ENCODE data around the gene NLK. TPM values are rescaled to one million over a fixed set of nuclear protein-coding genes. Genes with fewer than 3 reads are reported as not detected.

Gene NLK
- total RNA-seq, 1 experiment from 2014 or later = 21.8 TPM

DNA sequence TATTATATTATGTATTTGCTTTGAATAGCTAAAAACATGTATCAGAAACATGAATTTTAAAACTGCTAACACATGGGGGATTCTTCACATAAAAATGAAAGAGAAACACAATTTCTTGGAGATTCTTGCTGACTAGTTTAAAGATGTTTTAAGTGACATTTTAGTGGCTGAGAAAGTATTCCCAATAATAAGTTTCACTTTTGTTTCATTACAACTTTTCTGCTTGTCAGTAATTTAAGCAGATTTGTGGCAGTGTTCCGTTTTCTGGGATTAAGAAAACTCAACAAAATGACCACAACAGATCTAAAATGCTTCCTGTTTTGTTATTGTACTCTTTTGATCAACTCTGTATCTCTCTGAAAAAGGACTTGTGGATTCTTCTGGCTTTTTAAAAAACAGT, 75.9 kb downstream of the NLK start:
- no peak overlapping the region for H3K4me3 ChIP-seq
- peaks cover 10% of the 10 kb centered on the region; the same call in 1 of the 2 replicates for H3K36me3 ChIP-seq
- H3K27ac ChIP-seq = no peak overlapping the region
- no peak for DNase-seq (ENCODE audit: low read depth in 1 of 2, low spot score in 2 of 2)
- no peaks in the 10 kb centered on the region for H3K9me3 ChIP-seq (replicated peaks)
- peaks cover 16% of the 10 kb centered on the region for H3K4me1 ChIP-seq (replicated peaks)
- H3K27me3 ChIP-seq (replicated peaks) = no peaks in the 10 kb centered on the region

DNA sequence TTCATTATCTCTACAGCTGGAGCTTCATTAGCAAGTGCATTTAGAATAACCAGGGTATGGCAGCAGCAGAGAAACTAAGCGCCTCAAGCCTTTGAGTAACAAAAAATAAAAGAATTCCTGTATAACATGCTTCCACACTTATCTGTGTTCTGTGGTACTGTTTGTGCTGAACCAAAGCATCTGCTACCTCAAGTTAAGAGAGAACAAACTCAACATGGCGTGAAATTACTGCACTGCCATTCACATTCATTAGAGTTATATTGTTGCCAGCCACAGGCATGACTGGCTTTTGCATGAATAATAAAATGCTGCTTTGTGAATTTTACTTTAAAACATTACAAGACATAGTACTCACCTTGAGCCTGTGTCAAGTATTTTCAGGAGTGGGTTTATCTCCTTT, 76.6 kb downstream of the NLK start:
- no peak for DNase-seq (ENCODE audit: low read depth in 1 of 2, low spot score in 2 of 2)
- H3K36me3 ChIP-seq = peaks cover 12% of the 10 kb centered on the region
- H3K4me3 ChIP-seq = no peak overlapping the region
- no peak overlapping the region for H3K27ac ChIP-seq
- no peaks in the 10 kb centered on the region for H3K27me3 ChIP-seq (replicated peaks)
- no peaks in the 10 kb centered on the region for H3K9me3 ChIP-seq (replicated peaks)
- H3K4me1 ChIP-seq (replicated peaks) = peaks cover 10% of the 10 kb centered on the region

DNA sequence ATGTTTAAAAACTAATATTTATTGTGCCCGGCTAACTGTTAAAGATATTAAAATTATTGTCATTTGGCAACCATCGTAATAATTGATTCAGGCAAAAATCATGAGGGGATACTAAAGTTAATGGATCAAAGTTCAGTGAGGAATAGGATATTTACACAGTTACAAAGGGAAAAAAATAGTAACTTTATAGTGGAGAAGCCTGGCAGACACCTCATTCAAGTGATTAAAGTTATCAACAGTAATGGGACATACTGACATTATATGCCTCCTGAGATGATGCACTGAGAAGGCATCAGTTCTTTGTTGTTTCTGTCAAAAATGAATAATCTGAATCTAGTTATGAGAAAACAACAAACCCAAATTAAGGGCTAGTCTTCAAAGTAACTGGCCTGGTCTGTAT, 77.1 kb downstream of the NLK start:
- H3K36me3 ChIP-seq = peaks cover 14% of the 10 kb centered on the region
- H3K27ac ChIP-seq = no peak overlapping the region
- no peak overlapping the region for H3K4me3 ChIP-seq
- no peaks in the 10 kb centered on the region for H3K9me3 ChIP-seq (replicated peaks)
- peaks cover 12% of the 10 kb centered on the region for H3K4me1 ChIP-seq (replicated peaks)
- H3K27me3 ChIP-seq (replicated peaks) = no peaks in the 10 kb centered on the region
- no peak for DNase-seq (ENCODE audit: low read depth in 1 of 2, low spot score in 2 of 2)

DNA sequence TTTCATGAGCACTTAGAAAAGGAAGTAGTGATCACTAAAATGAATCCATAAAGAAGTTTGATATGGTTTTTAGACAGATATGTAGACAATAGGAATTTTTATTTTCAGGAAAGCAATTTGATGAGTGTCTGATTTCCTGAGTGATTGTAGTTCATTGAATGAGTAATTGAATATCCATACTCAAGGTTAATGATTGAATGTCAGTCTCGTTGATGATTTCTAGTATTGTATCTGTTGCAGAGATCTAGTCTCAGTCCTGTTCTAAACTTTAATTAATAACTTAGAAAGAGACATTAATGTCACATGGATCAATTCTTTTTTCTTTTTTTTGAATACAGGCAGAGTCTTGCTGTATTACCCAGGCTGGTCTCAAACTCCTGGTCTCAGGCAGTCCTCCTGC, 78.3 kb downstream of the NLK start:
- H3K4me3 ChIP-seq = no peak overlapping the region
- peaks cover 21% of the 10 kb centered on the region for H3K36me3 ChIP-seq
- peaks cover 24% of the 10 kb centered on the region for H3K4me1 ChIP-seq (replicated peaks)
- H3K9me3 ChIP-seq (replicated peaks) = no peaks in the 10 kb centered on the region
- H3K27me3 ChIP-seq (replicated peaks) = no peaks in the 10 kb centered on the region
- H3K27ac ChIP-seq = no peak overlapping the region
- no peak for DNase-seq (ENCODE audit: low read depth in 1 of 2, low spot score in 2 of 2)

DNA sequence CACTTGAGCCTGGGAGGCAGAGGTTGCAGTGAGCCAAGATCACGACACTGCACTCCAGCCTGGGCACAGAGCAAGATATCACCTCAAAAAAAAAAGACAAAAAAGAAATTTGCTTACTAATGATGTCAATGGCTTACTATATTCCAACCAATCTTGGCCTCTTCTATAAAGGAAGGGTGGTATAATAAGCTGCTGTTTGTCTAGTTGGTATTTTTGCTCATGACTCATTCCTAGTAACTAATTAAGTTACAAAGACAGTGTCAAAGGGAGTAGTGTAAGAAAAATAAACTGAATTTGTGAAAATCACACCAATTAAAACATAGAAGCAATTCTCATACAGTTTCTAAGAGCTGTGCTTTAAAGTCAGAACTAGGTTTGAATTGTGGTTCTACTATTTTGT, 82.5 kb downstream of the NLK start:
- Histone ChIP-seq H3K27ac (peak overlapping the region; percentile 35; the same call in 1 of the 2 replicates), H3K9me3 (replicated peaks) (no peaks in the 10 kb centered on the region), H3K4me3 (no peak overlapping the region), H3K36me3 (peaks cover 30% of the 10 kb centered on the region), H3K27me3 (replicated peaks) (no peaks in the 10 kb centered on the region), H3K4me1 (replicated peaks) (peaks cover 32% of the 10 kb centered on the region)
- DNase-seq (ENCODE audit: low read depth in 1 of 2, low spot score in 2 of 2) = no peak

DNA sequence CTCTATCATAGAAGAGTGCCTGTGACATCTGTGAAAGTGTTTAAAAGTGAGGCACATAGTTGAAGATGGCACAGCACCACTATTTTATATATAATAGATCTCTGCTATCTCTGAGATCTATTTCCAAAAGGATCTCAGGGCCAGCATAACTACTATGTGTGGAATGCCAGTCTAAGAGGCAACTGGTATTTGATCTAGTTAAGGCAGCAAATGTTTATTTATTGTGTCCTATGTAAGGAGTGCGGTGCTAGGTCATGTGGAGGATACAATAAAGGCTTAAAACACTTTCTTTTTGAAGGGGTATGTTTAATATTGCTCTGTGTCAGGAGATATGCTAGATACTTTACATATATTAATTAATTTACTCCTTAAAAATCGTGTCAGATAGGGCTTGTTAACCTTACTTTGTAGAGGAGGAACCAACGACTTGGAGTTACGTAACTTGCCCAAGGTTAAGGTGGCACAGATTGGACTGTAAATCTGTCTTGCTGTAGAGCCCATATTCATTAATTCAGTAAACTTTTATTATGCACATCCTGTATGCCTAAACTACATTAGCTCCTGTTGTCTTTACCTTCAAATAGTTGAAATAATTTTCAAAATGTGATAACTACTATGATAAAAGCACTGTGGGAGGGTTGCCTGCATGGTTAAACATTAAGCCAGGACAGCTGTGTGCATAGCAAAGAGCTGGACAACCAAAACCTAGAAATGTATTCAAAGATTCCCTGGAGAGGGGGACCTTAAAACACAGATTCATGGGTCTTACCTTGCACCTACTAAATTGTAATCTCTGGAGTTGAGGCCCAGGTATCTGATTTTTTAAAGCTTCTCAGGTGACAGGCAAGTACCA, 83.3 kb downstream of the NLK start:
- Histone ChIP-seq H3K4me1 (replicated peaks) (peaks cover 40% of the 10 kb centered on the region), H3K9me3 (replicated peaks) (no peaks in the 10 kb centered on the region), H3K27ac (peak overlapping the region; percentile 35; the same call in 1 of the 2 replicates), H3K27me3 (replicated peaks) (no peaks in the 10 kb centered on the region), H3K4me3 (no peak overlapping the region), H3K36me3 (peaks cover 30% of the 10 kb centered on the region)
- DNase-seq (ENCODE audit: low read depth in 1 of 2, low spot score in 2 of 2) = peak in 1 of 2 experiments; percentile 41

DNA sequence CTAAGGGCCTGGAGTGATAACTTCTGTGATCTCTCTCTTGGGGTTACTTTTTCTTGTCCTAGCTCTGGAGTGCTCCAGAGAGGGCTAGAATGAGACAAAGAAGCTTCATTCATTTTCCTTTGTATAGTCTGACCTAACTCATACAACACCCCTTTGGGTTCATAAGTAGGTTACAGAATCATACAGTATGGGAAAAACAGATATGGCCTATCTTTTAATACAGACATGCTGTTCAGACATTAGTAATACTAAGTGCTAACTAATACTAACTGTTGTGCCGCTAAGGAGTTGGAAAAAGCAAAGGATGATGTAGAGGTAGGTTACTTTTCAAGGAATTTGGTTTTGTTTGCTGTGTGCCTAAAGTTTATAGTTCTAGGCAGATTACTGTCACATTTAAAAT, 84.7 kb downstream of the NLK start:
- Histone ChIP-seq H3K4me1 (replicated peaks) (peaks cover 54% of the 10 kb centered on the region), H3K9me3 (replicated peaks) (no peaks in the 10 kb centered on the region), H3K4me3 (no peak overlapping the region), H3K27me3 (replicated peaks) (no peaks in the 10 kb centered on the region), H3K27ac (no peak overlapping the region), H3K36me3 (peaks cover 30% of the 10 kb centered on the region)
- DNase-seq (ENCODE audit: low read depth in 1 of 2, low spot score in 2 of 2) = no peak

DNA sequence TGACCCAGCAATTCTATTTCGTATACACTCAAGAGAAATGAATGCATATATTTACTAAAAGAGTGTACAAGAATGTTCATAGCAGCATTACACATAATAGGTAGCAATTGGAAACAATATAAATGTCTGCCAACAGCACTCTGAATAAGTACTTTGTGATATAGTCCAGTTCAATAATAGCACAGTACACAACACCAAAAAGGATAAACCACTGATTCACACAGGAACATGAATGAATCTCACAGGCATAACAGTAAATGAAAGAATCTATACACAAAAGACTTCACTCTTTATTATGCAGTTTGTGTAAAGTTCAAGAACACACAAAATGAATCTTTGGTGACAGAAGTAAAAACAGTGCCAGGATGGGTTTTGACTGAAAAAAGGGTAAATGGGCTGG, 86.3 kb downstream of the NLK start:
- peaks cover 70% of the 10 kb centered on the region for H3K4me1 ChIP-seq (replicated peaks)
- no peak overlapping the region for H3K4me3 ChIP-seq
- no peaks in the 10 kb centered on the region for H3K9me3 ChIP-seq (replicated peaks)
- DNase-seq (ENCODE audit: low read depth in 1 of 2, low spot score in 2 of 2) = no peak
- H3K36me3 ChIP-seq = peaks cover 31% of the 10 kb centered on the region
- H3K27me3 ChIP-seq (replicated peaks) = no peaks in the 10 kb centered on the region
- H3K27ac ChIP-seq = 0 out of 2 replicates have a peak overlapping the region, but pooled peaks have one; percentile 10

DNA sequence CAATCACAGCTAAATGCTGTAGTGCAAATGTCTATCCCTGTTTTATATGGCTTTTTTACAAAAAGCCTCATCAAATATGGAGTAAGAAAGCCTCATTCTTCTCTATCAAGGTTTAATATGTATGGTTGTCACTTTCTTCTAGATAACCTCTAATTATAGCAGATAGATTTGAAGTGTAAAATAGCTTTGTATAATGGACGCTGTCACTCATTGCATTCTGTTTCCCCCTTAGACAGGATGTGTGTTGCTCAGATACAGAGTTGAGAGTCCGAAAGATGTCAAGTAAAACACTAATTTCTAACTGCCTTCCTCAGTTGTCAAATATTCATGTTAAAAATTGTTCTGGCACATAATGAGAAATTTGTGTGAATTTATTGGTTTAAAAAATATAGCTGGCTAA, 88.0 kb downstream of the NLK start:
- Histone ChIP-seq H3K27me3 (replicated peaks) (no peaks in the 10 kb centered on the region), H3K27ac (peak overlapping the region; percentile 14), H3K4me1 (replicated peaks) (peaks cover 70% of the 10 kb centered on the region), H3K9me3 (replicated peaks) (no peaks in the 10 kb centered on the region), H3K36me3 (peaks cover 36% of the 10 kb centered on the region), H3K4me3 (no peak overlapping the region)
- DNase-seq (ENCODE audit: low read depth in 1 of 2, low spot score in 2 of 2) = no peak

DNA sequence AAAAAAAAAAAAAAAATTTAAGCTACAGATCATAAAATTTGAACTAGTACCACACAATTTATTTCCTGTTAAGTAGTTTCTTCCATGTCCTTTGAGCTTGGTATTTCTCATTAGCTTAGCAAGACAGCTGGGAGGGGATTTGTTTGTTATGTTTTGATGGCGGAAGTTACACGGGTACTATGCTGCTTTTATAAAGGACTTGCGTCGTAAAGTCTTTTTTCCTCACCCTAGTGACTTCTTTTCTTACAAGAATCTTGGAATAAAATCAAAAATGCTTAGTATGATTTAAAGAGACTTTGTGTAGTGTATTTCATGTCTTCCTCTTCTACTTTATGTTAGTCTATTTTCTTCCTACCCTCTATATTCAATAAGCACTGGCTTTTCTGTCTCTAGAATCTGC, 89.1 kb downstream of the NLK start:
- Histone ChIP-seq H3K4me1 (replicated peaks) (peaks cover 62% of the 10 kb centered on the region), H3K27ac (peak overlapping the region; percentile 88), H3K9me3 (replicated peaks) (no peaks in the 10 kb centered on the region), H3K27me3 (replicated peaks) (no peaks in the 10 kb centered on the region), H3K4me3 (no peak overlapping the region), H3K36me3 (peaks cover 39% of the 10 kb centered on the region)
- DNase-seq (ENCODE audit: low read depth in 1 of 2, low spot score in 2 of 2) = peak in 1 of 2 experiments; percentile 55

DNA sequence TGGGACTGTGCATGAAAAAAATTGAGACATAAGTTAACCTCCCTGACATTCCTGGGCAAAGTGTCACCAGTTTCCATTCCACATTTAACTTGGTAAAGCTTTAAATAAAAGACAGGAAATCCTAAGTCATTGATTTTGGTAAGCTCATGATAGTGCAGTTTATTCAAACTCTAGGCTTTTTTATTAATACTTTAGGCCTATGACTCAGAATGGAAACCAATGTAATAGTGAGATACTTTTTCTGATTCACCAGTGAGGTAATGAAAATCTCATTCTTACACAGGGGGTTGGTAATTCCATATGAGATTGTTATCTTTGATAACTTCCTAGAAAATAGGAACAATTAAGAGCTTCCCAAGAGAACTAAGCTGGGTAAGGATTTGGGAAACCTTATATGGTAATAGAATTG, 91.1 kb downstream of the NLK start:
- Histone ChIP-seq H3K36me3 (peaks cover 39% of the 10 kb centered on the region), H3K27me3 (replicated peaks) (no peaks in the 10 kb centered on the region), H3K4me1 (replicated peaks) (peaks cover 60% of the 10 kb centered on the region), H3K9me3 (replicated peaks) (no peaks in the 10 kb centered on the region), H3K27ac (peak overlapping the region; percentile 88), H3K4me3 (no peak overlapping the region)
- DNase-seq (ENCODE audit: low read depth in 1 of 2, low spot score in 2 of 2) = peak in 1 of 2 experiments; percentile 70

DNA sequence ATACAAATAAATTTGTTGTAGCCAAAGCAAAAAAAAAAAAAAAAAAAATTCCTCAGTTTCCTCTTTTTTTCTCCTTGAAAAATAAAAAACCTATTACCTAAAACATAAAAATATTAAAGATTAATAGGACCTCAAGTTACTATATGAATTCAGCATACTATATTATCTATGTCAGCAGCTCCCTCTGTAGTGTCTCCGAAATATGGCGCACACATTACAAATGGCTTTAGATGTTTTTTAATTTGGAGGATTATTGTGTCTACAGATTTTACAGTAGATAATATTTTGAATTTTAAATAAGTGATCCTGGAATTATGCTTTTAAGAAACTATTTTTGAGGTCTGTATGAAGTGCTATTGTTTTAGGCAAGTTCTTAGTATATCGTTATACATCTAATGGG, 94.4 kb downstream of the NLK start:
- H3K9me3 ChIP-seq (replicated peaks) = no peaks in the 10 kb centered on the region

DNA sequence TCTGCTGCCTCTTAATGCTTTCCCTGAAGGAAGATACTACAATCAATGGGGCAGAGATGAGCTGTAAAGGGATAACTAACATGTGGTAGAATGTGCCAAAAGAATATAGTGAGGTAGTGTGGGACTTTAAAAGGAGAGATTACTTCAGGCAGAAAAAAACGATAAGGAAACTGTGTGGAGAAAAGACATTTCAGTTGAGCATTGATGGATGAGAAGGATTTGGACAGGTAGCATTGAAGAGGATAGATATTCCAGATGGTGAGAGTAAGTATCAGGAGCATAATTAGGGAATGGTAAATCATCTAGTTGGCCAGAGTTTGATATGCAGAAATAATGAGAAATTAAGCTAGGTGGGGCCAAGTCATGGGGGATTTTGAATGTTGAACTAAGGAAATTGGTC, 97.3 kb downstream of the NLK start:
- H3K27ac ChIP-seq = no peak overlapping the region
- no peaks in the 10 kb centered on the region for H3K27me3 ChIP-seq (replicated peaks)
- DNase-seq (ENCODE audit: low read depth in 1 of 2, low spot score in 2 of 2) = no peak
- peaks cover 4% of the 10 kb centered on the region for H3K4me1 ChIP-seq (replicated peaks)
- H3K36me3 ChIP-seq = peaks cover 27% of the 10 kb centered on the region
- H3K9me3 ChIP-seq (replicated peaks) = no peaks in the 10 kb centered on the region
- no peak overlapping the region for H3K4me3 ChIP-seq

More for the DNA sequence above, 94.4 kb downstream of the NLK start:
- Histone ChIP-seq H3K4me1 (replicated peaks) (peaks cover 29% of the 10 kb centered on the region), H3K36me3 (peaks cover 39% of the 10 kb centered on the region), H3K27me3 (replicated peaks) (no peaks in the 10 kb centered on the region), H3K4me3 (no peak overlapping the region), H3K27ac (no peak overlapping the region)
- no peak for DNase-seq (ENCODE audit: low read depth in 1 of 2, low spot score in 2 of 2)

DNA sequence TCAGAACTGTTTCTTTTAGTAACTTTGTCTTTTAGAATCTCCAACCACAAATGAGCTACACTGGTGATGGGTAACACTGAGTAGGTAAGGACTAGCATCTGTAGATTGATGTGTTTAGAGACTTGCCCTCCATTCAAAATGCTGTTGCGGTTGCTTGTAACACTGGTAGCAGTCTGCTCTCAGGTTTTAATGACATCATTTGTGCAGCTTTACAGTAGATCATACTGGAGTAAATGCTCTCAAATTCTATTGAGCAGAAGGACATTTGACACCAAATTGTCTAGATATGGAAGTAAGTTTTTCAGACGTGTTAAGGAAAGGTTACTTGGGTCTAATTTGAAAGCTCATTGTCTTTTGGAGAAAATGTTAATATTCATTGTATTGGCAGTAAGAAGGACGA, 98.8 kb downstream of the NLK start:
- Histone ChIP-seq H3K27me3 (replicated peaks) (no peaks in the 10 kb centered on the region), H3K9me3 (replicated peaks) (no peaks in the 10 kb centered on the region), H3K36me3 (peaks cover 17% of the 10 kb centered on the region; the same call in 1 of the 2 replicates), H3K27ac (no peak overlapping the region), H3K4me1 (replicated peaks) (peaks cover 15% of the 10 kb centered on the region), H3K4me3 (no peak overlapping the region)
- no peak for DNase-seq (ENCODE audit: low read depth in 1 of 2, low spot score in 2 of 2)
